HG03520 (cell line): ENCODE data around the gene OR2F1.

Experiments used
- ATAC-seq: cut with Tn5 transposase; IDR thresholded peaks from one replicate; pipeline ENCODE4 v1.9.1; 2021; ENCODE audit warnings: mild to moderate bottlenecking, moderate library complexity; ENCODE audit not compliant: unreplicated experiment

OR2F1 gene

GRCh38 chr7:143953421-143953820, 1.2 kb upstream of the OR2F1 start:
- no peak for ATAC-seq

GRCh38 chr7:143954135-143954534, 509 bp upstream of the OR2F1 start:
- ATAC-seq, result no peak

- no peak for ATAC-seq
Observed at GRCh38 chr7:143958781-143959180, 4.1 kb downstream of the OR2F1 start.

- no peak for ATAC-seq
Observed at GRCh38 chr7:143960813-143961610, 6.4 kb downstream of the OR2F1 start.

- no peak for ATAC-seq
Observed at GRCh38 chr7:143965280-143965679, 10.6 kb downstream of the OR2F1 start.

GRCh38 chr7:143967398-143967797, 12.8 kb downstream of the OR2F1 start:
- ATAC-seq, result no peak

- no peak for ATAC-seq
Observed at GRCh38 chr7:143973870-143974416, 19.3 kb downstream of the OR2F1 start.

- no peak for ATAC-seq
Observed at GRCh38 chr7:143974459-143974858, 19.8 kb downstream of the OR2F1 start.

GRCh38 chr7:143975617-143976016, 21.0 kb downstream of the OR2F1 start:
- ATAC-seq, result no peak

GRCh38 chr7:143978585-143978984, 23.9 kb downstream of the OR2F1 start:
- ATAC-seq, result no peak

- no peak for ATAC-seq
Observed at GRCh38 chr7:143979359-143979758, 24.7 kb downstream of the OR2F1 start.

GRCh38 chr7:143979998-143980397, 25.4 kb downstream of the OR2F1 start:
- ATAC-seq, result no peak

GRCh38 chr7:143980746-143981510, 26.3 kb downstream of the OR2F1 start:
- ATAC-seq, result no peak

GRCh38 chr7:143983960-143984359, 29.3 kb downstream of the OR2F1 start:
- ATAC-seq, result no peak

GRCh38 chr7:143987513-143987912, 32.9 kb downstream of the OR2F1 start:
- ATAC-seq, result peak; percentile 45

- no peak for ATAC-seq
Observed at GRCh38 chr7:143988976-143989745, 34.5 kb downstream of the OR2F1 start.

GRCh38 chr7:143992670-143993069, 38.0 kb downstream of the OR2F1 start:
- no peak for ATAC-seq

- no peak for ATAC-seq
Observed at GRCh38 chr7:143993924-143994323, 39.3 kb downstream of the OR2F1 start.

GRCh38 chr7:144000020-144000419, 45.4 kb downstream of the OR2F1 start, which contains the start of gene OR6B1:
TSS of gene OR6B1 (plus strand) at chr7:144000320. CDS start at chr7:144003997, 3,677 bp downstream.
- no peak for ATAC-seq

GRCh38 chr7:144001543-144001942, 46.9 kb downstream of the OR2F1 start:
- ATAC-seq, result no peak

- ATAC-seq, result no peak
Observed at GRCh38 chr7:144004703-144005102, 50.1 kb downstream of the OR2F1 start.
